IMR-90 (cell line): ENCODE data around the gene CNPY1. TPM values are rescaled to one million over a fixed set of nuclear protein-coding genes. Genes with fewer than 3 reads are reported as not detected.
A peak's percentile ranks its signal among the peaks of the same experiment; 100 is the strongest.
"Not testable (repeated sequence)": the region's sequence is repeated elsewhere in the genome, so short reads cannot be mapped to it uniquely, and the experiment has no call there.

ENCODE experiments used
- ATAC-seq: fragments of 200-7000 bp; cut with Tn5 transposase; 2 replicates; pipeline ENCODE4 v1.9.1; 2020; ENCODE audit warnings: low read depth, mild to moderate bottlenecking, moderate library complexity
- Bru-seq: library from RNA; stranded (reverse); fragments of 400-500 nt; gene quantifications from one replicate; lab custom pipeline; 2021; lab: Mats Ljungman, UMichigan
- BruChase-seq, 2 experiments: library from RNA; stranded (reverse); fragments of 400-500 nt; gene quantifications; one replicate each; lab custom pipeline; 2021; lab: Mats Ljungman, UMichigan
- BruUV-seq: library from RNA; stranded (reverse); fragments of 400-500 nt; replicated peaks from 2 replicates; lab custom pipeline; 2021; lab: Mats Ljungman, UMichigan
- CTCF ChIA-PET: fragments of 300-600 bp; formaldehyde crosslinking; extraction: SDS; loops from one replicate; lab custom pipeline; 2021; ENCODE audit warnings: antibody characterized with exemption; lab: Yijun Ruan, JAX
- POLR2A ChIA-PET: fragments of 300-600 bp; sonication (Branson Sonifier 250); formaldehyde crosslinking; loops from one replicate; lab custom pipeline; 2022; ENCODE audit warnings: antibody characterized with exemption; ENCODE audit not compliant: unreplicated experiment; lab: Charles Lee
- DNase-seq: peaks from one replicate; pipeline ENCODE4 v3.0.0; 2013
- H2AFZ ChIP-seq: replicated peaks from 2 replicates; pipeline ENCODE3; 2013; ENCODE audit warnings: low read length, mild to moderate bottlenecking; ENCODE audit not compliant: poor library complexity
- H2AK5ac ChIP-seq: 2 replicates; pipeline ENCODE4 v1.6.1; 2013; ENCODE audit warnings: low read depth, low read length, inconsistent platforms
- H2AK9ac ChIP-seq: replicated peaks from 2 replicates; pipeline ENCODE3; 2013; ENCODE audit warnings: mild to moderate bottlenecking, low read depth, low read length, moderate library complexity; ENCODE audit not compliant: poor library complexity
- H2BK120ac ChIP-seq: 2 replicates; pipeline ENCODE4 v1.6.1; 2013; ENCODE audit warnings: low read depth, low read length, inconsistent platforms
- H2BK15ac ChIP-seq: 3 replicates; pipeline ENCODE4 v1.6.1; 2013; ENCODE audit warnings: low read depth, low read length, inconsistent platforms
- H2BK20ac ChIP-seq: 2 replicates; pipeline ENCODE4 v1.6.1; 2013; ENCODE audit warnings: low read depth, mild to moderate bottlenecking, inconsistent platforms, low read length, moderate library complexity
- H2BK5ac ChIP-seq: 2 replicates; pipeline ENCODE4 v1.6.1; 2013; ENCODE audit warnings: mild to moderate bottlenecking, low read depth, low read length, inconsistent platforms; ENCODE audit not compliant: poor library complexity, severe bottlenecking
- H3K14ac ChIP-seq: replicated peaks from 2 replicates; pipeline ENCODE4 v1.6.1; 2013; ENCODE audit warnings: low read depth, low read length, inconsistent platforms
- H3K18ac ChIP-seq: 2 replicates; pipeline ENCODE4 v1.6.1; 2013; ENCODE audit warnings: low read depth, low read length, control low read depth
- H3K23ac ChIP-seq: 2 replicates; pipeline ENCODE4 v1.6.1; 2013; ENCODE audit warnings: low read depth, low read length, inconsistent platforms
- H3K27ac ChIP-seq: 2 replicates; pipeline ENCODE4 v1.5.1; 2013; ENCODE audit warnings: mild to moderate bottlenecking, control low read depth, low read length; ENCODE audit not compliant: insufficient read depth
- H3K27me3 ChIP-seq: 2 replicates; pipeline ENCODE4 v1.6.1; 2013; ENCODE audit warnings: low read length; ENCODE audit not compliant: control insufficient read depth, insufficient read depth
- H3K36me3 ChIP-seq: 2 replicates; pipeline ENCODE4 v1.6.1; 2013; ENCODE audit warnings: low read length, mixed read lengths; ENCODE audit not compliant: control insufficient read depth, insufficient read depth
- H3K4ac ChIP-seq: 2 replicates; pipeline ENCODE4 v1.6.1; 2013; ENCODE audit warnings: low read depth, low read length, inconsistent platforms
- H3K4me1 ChIP-seq: 2 replicates; pipeline ENCODE4 v1.6.1; 2013; ENCODE audit warnings: low read length, mixed read lengths; ENCODE audit not compliant: control insufficient read depth, insufficient read depth
- H3K4me2 ChIP-seq: 2 replicates; pipeline ENCODE4 v1.6.1; 2013; ENCODE audit warnings: low read depth, mild to moderate bottlenecking, control low read depth, low read length, moderate library complexity
- H3K4me3 ChIP-seq: 2 replicates; pipeline ENCODE4 v1.5.1; 2013; ENCODE audit warnings: low read depth, mild to moderate bottlenecking, control low read depth, low read length, moderate library complexity; ENCODE audit not compliant: insufficient read depth
- H3K56ac ChIP-seq: 2 replicates; pipeline ENCODE4 v1.6.1; 2013; ENCODE audit warnings: low read length, inconsistent platforms; ENCODE audit not compliant: insufficient read depth; ENCODE audit errors: extremely low read depth
- H3K79me1 ChIP-seq, 2 experiments: 2 replicates each; pipeline ENCODE4 v1.6.1; 2013; ENCODE audit warnings: low read length in 2 of 2, inconsistent platforms in 1 of 2, low read depth in 1 of 2
- H3K9ac ChIP-seq: 2 replicates; pipeline ENCODE4 v1.6.1; 2013; ENCODE audit warnings: low read depth, low read length, control low read depth
- H3K9me1 ChIP-seq: 2 replicates; pipeline ENCODE4 v1.6.1; 2013; ENCODE audit warnings: low read length, inconsistent platforms; ENCODE audit not compliant: insufficient read depth
- H3K9me3 ChIP-seq: 2 replicates; pipeline ENCODE4 v1.6.1; 2013; ENCODE audit warnings: low read length; ENCODE audit not compliant: control insufficient read depth, insufficient read depth
- H4K20me1 ChIP-seq: 2 replicates; pipeline ENCODE4 v1.6.1; 2013; ENCODE audit warnings: low read length, inconsistent platforms; ENCODE audit not compliant: insufficient read depth
- H4K5ac ChIP-seq: 2 replicates; pipeline ENCODE4 v1.6.1; 2013; ENCODE audit warnings: mild to moderate bottlenecking, low read depth, low read length, control low read depth
- H4K8ac ChIP-seq, 2 experiments: 2 replicates each; pipeline ENCODE4 v1.6.1; 2013; ENCODE audit warnings: low read depth in 2 of 2, low read length in 2 of 2, control low read depth in 1 of 2, inconsistent platforms in 1 of 2
- H4K91ac ChIP-seq: 2 replicates; pipeline ENCODE4 v1.6.1; 2013; ENCODE audit warnings: low read depth, low read length, inconsistent platforms; ENCODE audit not compliant: insufficient read depth
- WGBS, 2 experiments: methylation state at CpG; one replicate each; pipeline versions ENCODE4 v1.1.5 to v1.1.7; 2013; ENCODE audit warnings: missing lambda C conversion rate in 2 of 2; ENCODE audit not compliant: insufficient read length in 1 of 2; ENCODE audit errors: extremely low coverage in 2 of 2; 5-methylcytosine and 5-hydroxymethylcytosine counted together
- dilution Hi-C: fragments of 300-500 bp; cut with HindIII; formaldehyde crosslinking; loops from one replicate; pipeline ENCODE4 v1.14.3; 2018; ENCODE audit warnings: low sequenced_read_pairs; ENCODE audit not compliant: unreplicated experiment
- in situ Hi-C: fragments of 300-500 bp; cut with MboI; formaldehyde crosslinking; loops from 3 replicates; pipeline ENCODE4 v1.14.3; 2019; ENCODE audit warnings: low sequenced_read_pairs, inconsistent platforms, mixed read lengths
- intact Hi-C: fragments of 100-400 bp; cut with micrococcal nuclease; formaldehyde crosslinking; loops from 2 replicates; pipeline ENCODE4 v1.10.0; 2022
- long read RNA-seq: library from polyadenylated mRNA; unstranded; transcript quantifications from one replicate; pipeline ENCODE4 v2.0.0, GENCODE V29; 2021; ENCODE audit not compliant: unreplicated experiment
- polyA plus RNA-seq, 3 experiments: library from polyadenylated mRNA; depleted of rRNA; stranded (reverse); fragments of >200 nt; gene quantifications; 2 replicates each; pipeline ENCODE4 v1.2.3, GENCODE V29; 2012; ENCODE audit warnings: low replicate concordance in 1 of 3
- total RNA-seq: library from RNA; depleted of rRNA; stranded (reverse); fragments of >200 nt; gene quantifications from 2 replicates; pipeline ENCODE4 v1.2.3, GENCODE V29; 2012; rRNA removed

The CNPY1 gene
- not detected in 2 replicates for total RNA-seq
- not detected in 2 replicates for polyA plus RNA-seq (2012; rRNA removed)
- polyA plus RNA-seq (2012; cell fraction: cytosol; rRNA removed), result not detected in 2 replicates
- not detected in 2 replicates for polyA plus RNA-seq (2012; cell fraction: nucleus; rRNA removed; ENCODE audit: low replicate concordance)
- not detected for Bru-seq, nascent RNA
- percentile 3 among the genes with signal in this experiment for BruChase-seq, experiment 1, labeled RNA remaining after a 6-hour chase
- percentile 6 among the genes with signal in this experiment for BruChase-seq, experiment 2, labeled RNA remaining after a 2-hour chase
- long read RNA-seq, result 0 reads

- H3K27me3 ChIP-seq, result not testable (repeated sequence)
These were observed at the start of gene CNPY1 for GRCh38 chr7:155546449-155546848. CNPY1 (minus strand) TSS chr7:155546559; CDS start chr7:155545929, 630 bp downstream.

More at GRCh38 chr7:155546449-155546848, at the start of gene CNPY1:
- H3K4me1 ChIP-seq, H3K9ac ChIP-seq, ATAC-seq, H3K4me3 ChIP-seq, H4K5ac ChIP-seq, DNase-seq, CTCF ChIA-PET, H3K56ac ChIP-seq, H4K91ac ChIP-seq, H2BK15ac ChIP-seq, dilution Hi-C loops, H3K36me3 ChIP-seq, H3K9me1 ChIP-seq, H3K18ac ChIP-seq, in situ Hi-C loops, H3K4ac ChIP-seq, H3K14ac ChIP-seq, H2BK120ac ChIP-seq, intact Hi-C loops, H4K20me1 ChIP-seq, H3K27ac ChIP-seq, POLR2A ChIA-PET, H2BK20ac ChIP-seq, H4K8ac ChIP-seq, H3K79me1 ChIP-seq, H2AK9ac ChIP-seq, H3K23ac ChIP-seq, H3K9me3 ChIP-seq, H2AK5ac ChIP-seq, H3K4me2 ChIP-seq, BruUV-seq, H2BK5ac ChIP-seq: not testable (repeated sequence)
- H2AFZ ChIP-seq, result peak within 1 kb of the TSS; percentile 48
- no CpG with 5 or more reads among the region's 1 CpG for WGBS, 2 experiments
